ENCODE results near the gene FRMPD4.
"Not testable (repeated sequence)": the region's sequence is repeated elsewhere in the genome, so short reads cannot be mapped to it uniquely, and the experiment has no call there.

The FRMPD4 gene

GRCh38 chrX:12469296-12469695, 331.0 kb downstream of the FRMPD4 start:
- Histone ChIP-seq H3K4me3 (ENCODE audit: low read length) (no peak overlapping the region), H3K27me3 (ENCODE audit: control insufficient read depth, insufficient read depth, low read length) (no peaks in the 10 kb centered on the region), H3K27ac (ENCODE audit: low read depth, low read length) (no peak overlapping the region), H3K9ac (ENCODE audit: low read length) (no peak overlapping the region), H3K36me3 (ENCODE audit: control insufficient read depth, insufficient read depth, low read length) (no peaks in the 10 kb centered on the region), H3K4me1 (ENCODE audit: control insufficient read depth, insufficient read depth, low read length) (no peaks in the 10 kb centered on the region)

GRCh38 chrX:12471061-12471460, 332.8 kb downstream of the FRMPD4 start:
- no peaks in the 10 kb centered on the region for H3K36me3 ChIP-seq (ENCODE audit: control insufficient read depth, insufficient read depth, low read length)
- no peak overlapping the region for H3K4me3 ChIP-seq (ENCODE audit: low read length)
- no peaks in the 10 kb centered on the region for H3K27me3 ChIP-seq (ENCODE audit: control insufficient read depth, insufficient read depth, low read length)
- H3K9ac ChIP-seq (ENCODE audit: low read length) = no peak overlapping the region
- no peaks in the 10 kb centered on the region for H3K4me1 ChIP-seq (ENCODE audit: control insufficient read depth, insufficient read depth, low read length)
- no peak overlapping the region for H3K27ac ChIP-seq (ENCODE audit: low read depth, low read length)

- no peak overlapping the region for H3K9ac ChIP-seq (ENCODE audit: low read length)
- no peaks in the 10 kb centered on the region for H3K4me1 ChIP-seq (ENCODE audit: control insufficient read depth, insufficient read depth, low read length)
- H3K4me3 ChIP-seq (ENCODE audit: low read length) = no peak overlapping the region
- H3K27ac ChIP-seq (ENCODE audit: low read depth, low read length) = no peak overlapping the region
- H3K36me3 ChIP-seq (ENCODE audit: control insufficient read depth, insufficient read depth, low read length) = no peaks in the 10 kb centered on the region
- no peaks in the 10 kb centered on the region for H3K27me3 ChIP-seq (ENCODE audit: control insufficient read depth, insufficient read depth, low read length)
Observed at GRCh38 chrX:12480956-12481355, 342.7 kb downstream of the FRMPD4 start.

- H3K9ac ChIP-seq (ENCODE audit: low read length) = no peak overlapping the region
- H3K4me3 ChIP-seq (ENCODE audit: low read length) = no peak overlapping the region
- H3K4me1 ChIP-seq (ENCODE audit: control insufficient read depth, insufficient read depth, low read length) = no peaks in the 10 kb centered on the region
- no peaks in the 10 kb centered on the region for H3K36me3 ChIP-seq (ENCODE audit: control insufficient read depth, insufficient read depth, low read length)
- H3K27me3 ChIP-seq (ENCODE audit: control insufficient read depth, insufficient read depth, low read length) = no peaks in the 10 kb centered on the region
- no peak overlapping the region for H3K27ac ChIP-seq (ENCODE audit: low read depth, low read length)
Observed at GRCh38 chrX:12488220-12488619, 349.9 kb downstream of the FRMPD4 start.

- Histone ChIP-seq H3K9ac (ENCODE audit: low read length) (no peak overlapping the region), H3K4me1 (ENCODE audit: control insufficient read depth, insufficient read depth, low read length) (no peaks in the 10 kb centered on the region), H3K27me3 (ENCODE audit: control insufficient read depth, insufficient read depth, low read length) (no peaks in the 10 kb centered on the region), H3K4me3 (ENCODE audit: low read length) (no peak overlapping the region), H3K27ac (ENCODE audit: low read depth, low read length) (no peak overlapping the region), H3K36me3 (ENCODE audit: control insufficient read depth, insufficient read depth, low read length) (no peaks in the 10 kb centered on the region)
Observed at GRCh38 chrX:12488771-12489170, 350.5 kb downstream of the FRMPD4 start.

GRCh38 chrX:12489341-12489740, 351.1 kb downstream of the FRMPD4 start:
- Histone ChIP-seq H3K4me3 (ENCODE audit: low read length) (no peak overlapping the region), H3K4me1 (ENCODE audit: control insufficient read depth, insufficient read depth, low read length) (no peaks in the 10 kb centered on the region), H3K27me3 (ENCODE audit: control insufficient read depth, insufficient read depth, low read length) (no peaks in the 10 kb centered on the region), H3K9ac (ENCODE audit: low read length) (no peak overlapping the region), H3K27ac (ENCODE audit: low read depth, low read length) (no peak overlapping the region), H3K36me3 (ENCODE audit: control insufficient read depth, insufficient read depth, low read length) (no peaks in the 10 kb centered on the region)

- H3K4me3 ChIP-seq (ENCODE audit: low read length) = no peak overlapping the region
- H3K27me3 ChIP-seq (ENCODE audit: control insufficient read depth, insufficient read depth, low read length) = no peaks in the 10 kb centered on the region
- H3K36me3 ChIP-seq (ENCODE audit: control insufficient read depth, insufficient read depth, low read length) = no peaks in the 10 kb centered on the region
- H3K9ac ChIP-seq (ENCODE audit: low read length) = no peak overlapping the region
- no peaks in the 10 kb centered on the region for H3K4me1 ChIP-seq (ENCODE audit: control insufficient read depth, insufficient read depth, low read length)
- H3K27ac ChIP-seq (ENCODE audit: low read depth, low read length) = no peak overlapping the region
Observed at GRCh38 chrX:12494400-12495138, 356.3 kb downstream of the FRMPD4 start.

GRCh38 chrX:12496343-12496742, 358.1 kb downstream of the FRMPD4 start:
- Histone ChIP-seq H3K36me3 (ENCODE audit: control insufficient read depth, insufficient read depth, low read length) (no peaks in the 10 kb centered on the region), H3K9ac (ENCODE audit: low read length) (no peak overlapping the region), H3K27ac (ENCODE audit: low read depth, low read length) (no peak overlapping the region), H3K27me3 (ENCODE audit: control insufficient read depth, insufficient read depth, low read length) (no peaks in the 10 kb centered on the region), H3K4me1 (ENCODE audit: control insufficient read depth, insufficient read depth, low read length) (no peaks in the 10 kb centered on the region), H3K4me3 (ENCODE audit: low read length) (no peak overlapping the region)

- no peak overlapping the region for H3K4me3 ChIP-seq (ENCODE audit: low read length)
- H3K27me3 ChIP-seq (ENCODE audit: control insufficient read depth, insufficient read depth, low read length) = no peaks in the 10 kb centered on the region
- H3K27ac ChIP-seq (ENCODE audit: low read depth, low read length) = no peak overlapping the region
- H3K36me3 ChIP-seq (ENCODE audit: control insufficient read depth, insufficient read depth, low read length) = no peaks in the 10 kb centered on the region
- H3K9ac ChIP-seq (ENCODE audit: low read length) = no peak overlapping the region
- no peaks in the 10 kb centered on the region for H3K4me1 ChIP-seq (ENCODE audit: control insufficient read depth, insufficient read depth, low read length)
Observed at GRCh38 chrX:12497832-12498591, 359.7 kb downstream of the FRMPD4 start.

GRCh38 chrX:12505127-12505526, 366.9 kb downstream of the FRMPD4 start:
- H3K9ac ChIP-seq (ENCODE audit: low read length) = no peak overlapping the region
- no peaks in the 10 kb centered on the region for H3K4me1 ChIP-seq (ENCODE audit: control insufficient read depth, insufficient read depth, low read length)
- H3K4me3 ChIP-seq (ENCODE audit: low read length) = no peak overlapping the region
- H3K27ac ChIP-seq (ENCODE audit: low read depth, low read length) = no peak overlapping the region
- H3K36me3 ChIP-seq (ENCODE audit: control insufficient read depth, insufficient read depth, low read length) = no peaks in the 10 kb centered on the region
- H3K27me3 ChIP-seq (ENCODE audit: control insufficient read depth, insufficient read depth, low read length) = no peaks in the 10 kb centered on the region

- not testable (repeated sequence) for H3K4me1 ChIP-seq (ENCODE audit: control insufficient read depth, insufficient read depth, low read length); H3K27ac ChIP-seq (ENCODE audit: low read depth, low read length); H3K9ac ChIP-seq (ENCODE audit: low read length); H3K27me3 ChIP-seq (ENCODE audit: control insufficient read depth, insufficient read depth, low read length); H3K4me3 ChIP-seq (ENCODE audit: low read length); H3K36me3 ChIP-seq (ENCODE audit: control insufficient read depth, insufficient read depth, low read length)
Observed at GRCh38 chrX:12515384-12515783, 377.1 kb downstream of the FRMPD4 start.

GRCh38 chrX:12526306-12526705, 388.0 kb downstream of the FRMPD4 start:
- Histone ChIP-seq H3K36me3 (ENCODE audit: control insufficient read depth, insufficient read depth, low read length) (no peaks in the 10 kb centered on the region), H3K4me1 (ENCODE audit: control insufficient read depth, insufficient read depth, low read length) (no peaks in the 10 kb centered on the region), H3K4me3 (ENCODE audit: low read length) (no peak overlapping the region), H3K27ac (ENCODE audit: low read depth, low read length) (no peak overlapping the region), H3K9ac (ENCODE audit: low read length) (no peak overlapping the region), H3K27me3 (ENCODE audit: control insufficient read depth, insufficient read depth, low read length) (no peaks in the 10 kb centered on the region)

- H3K27me3 ChIP-seq (ENCODE audit: control insufficient read depth, insufficient read depth, low read length); H3K9ac ChIP-seq (ENCODE audit: low read length); H3K4me1 ChIP-seq (ENCODE audit: control insufficient read depth, insufficient read depth, low read length); H3K4me3 ChIP-seq (ENCODE audit: low read length); H3K27ac ChIP-seq (ENCODE audit: low read depth, low read length); H3K36me3 ChIP-seq (ENCODE audit: control insufficient read depth, insufficient read depth, low read length): not testable (repeated sequence)
Observed at GRCh38 chrX:12538096-12538495, 399.8 kb downstream of the FRMPD4 start.

Data from rectal smooth muscle tissue (tissue), 1 donor.